Jurkat, Clone E6-1 (cell line): Measurements from ENCODE around the gene CTSD.

Experiments
- DNase-seq: peaks from one replicate; pipeline ENCODE4 v3.0.0-alpha.2; 2011; ENCODE audit warnings: low read depth, low spot score
- H3K4me3 ChIP-seq: 2 replicates; pipeline ENCODE4 v1.5.1; 2011; ENCODE audit warnings: mild to moderate bottlenecking, low read length, control low read depth, moderate library complexity

CTSD gene

DNA sequence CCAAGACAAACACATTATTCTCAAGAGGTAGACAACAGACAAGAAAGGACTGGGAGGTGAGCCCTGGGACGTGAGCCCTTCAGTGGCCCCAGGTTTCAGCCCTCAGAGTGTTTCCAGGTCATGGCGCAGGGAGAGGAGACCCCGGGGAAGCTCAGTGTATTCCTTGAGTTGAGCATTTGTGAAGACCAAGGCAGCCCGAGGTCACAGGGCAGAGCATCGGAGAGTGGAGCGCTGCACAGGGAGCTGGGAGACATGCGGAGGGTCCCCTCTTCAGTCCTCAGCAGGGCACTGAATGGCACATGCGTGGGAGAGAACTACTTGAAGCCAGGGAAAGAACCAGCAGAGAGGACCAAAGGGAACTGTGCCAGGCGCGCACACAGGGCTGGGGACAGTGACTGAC, 55.0 kb downstream of the CTSD start:
- no peak overlapping the region for H3K4me3 ChIP-seq
- DNase-seq: no peak

DNA sequence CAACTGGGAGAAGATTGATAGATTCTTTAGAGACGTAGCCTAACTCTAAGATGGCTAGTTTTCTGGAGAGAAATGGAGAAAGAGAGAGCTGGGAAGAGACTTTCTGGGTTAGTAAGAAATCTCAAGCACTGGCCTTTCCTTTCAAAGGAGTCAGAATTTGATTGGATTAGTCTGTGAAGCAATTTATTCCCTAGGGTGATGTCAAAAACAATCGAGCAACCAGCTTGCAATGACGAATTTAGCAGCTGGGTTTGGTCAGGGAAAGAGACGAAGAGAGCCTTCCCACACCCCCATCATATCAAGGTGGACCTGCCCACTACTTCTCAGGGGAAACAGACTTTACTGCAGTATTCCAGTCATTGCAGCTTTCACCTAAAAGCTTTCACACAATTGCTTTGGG, 56.0 kb downstream of the CTSD start:
- no peak for DNase-seq

DNA sequence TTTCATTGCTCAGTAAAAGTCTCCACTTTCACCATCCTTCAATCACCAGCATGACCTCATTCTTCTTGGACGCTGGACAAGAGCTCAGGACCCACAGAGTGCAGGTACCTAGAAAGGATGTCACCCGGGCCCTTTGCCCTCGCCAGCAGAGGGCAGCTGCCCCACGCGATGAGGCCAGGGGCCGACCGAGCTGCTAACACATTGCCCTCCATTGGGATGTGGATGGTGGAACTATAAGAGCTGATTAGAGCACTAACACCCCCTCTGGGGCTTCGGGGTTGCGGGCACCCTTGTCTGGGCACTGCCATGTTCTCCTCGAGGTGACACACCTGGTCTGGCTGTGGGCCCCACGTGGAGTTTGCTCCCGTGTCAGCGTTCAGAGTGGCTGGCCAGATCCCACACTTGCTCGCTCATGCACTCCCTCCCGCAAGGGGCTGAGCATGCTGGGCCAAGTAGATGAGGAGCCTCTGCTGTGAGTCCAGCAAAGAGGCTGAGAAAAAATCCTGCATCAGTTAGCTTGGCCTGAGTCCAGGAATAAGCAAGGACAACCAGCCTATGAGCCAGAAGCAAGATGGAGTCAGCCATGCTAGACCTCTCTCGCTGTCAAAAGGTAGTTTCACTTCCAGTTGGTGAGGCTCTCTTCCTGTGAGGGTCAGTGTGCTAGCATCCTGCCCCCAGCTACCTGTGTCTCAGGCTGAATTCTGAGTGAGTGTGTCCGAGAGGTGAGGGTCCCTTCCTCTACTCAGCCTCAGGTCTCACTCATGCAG, 56.9 kb downstream of the CTSD start:
- DNase-seq: no peak

More for the DNA sequence above, 56.0 kb downstream of the CTSD start:
- no peak overlapping the region for H3K4me3 ChIP-seq

DNA sequence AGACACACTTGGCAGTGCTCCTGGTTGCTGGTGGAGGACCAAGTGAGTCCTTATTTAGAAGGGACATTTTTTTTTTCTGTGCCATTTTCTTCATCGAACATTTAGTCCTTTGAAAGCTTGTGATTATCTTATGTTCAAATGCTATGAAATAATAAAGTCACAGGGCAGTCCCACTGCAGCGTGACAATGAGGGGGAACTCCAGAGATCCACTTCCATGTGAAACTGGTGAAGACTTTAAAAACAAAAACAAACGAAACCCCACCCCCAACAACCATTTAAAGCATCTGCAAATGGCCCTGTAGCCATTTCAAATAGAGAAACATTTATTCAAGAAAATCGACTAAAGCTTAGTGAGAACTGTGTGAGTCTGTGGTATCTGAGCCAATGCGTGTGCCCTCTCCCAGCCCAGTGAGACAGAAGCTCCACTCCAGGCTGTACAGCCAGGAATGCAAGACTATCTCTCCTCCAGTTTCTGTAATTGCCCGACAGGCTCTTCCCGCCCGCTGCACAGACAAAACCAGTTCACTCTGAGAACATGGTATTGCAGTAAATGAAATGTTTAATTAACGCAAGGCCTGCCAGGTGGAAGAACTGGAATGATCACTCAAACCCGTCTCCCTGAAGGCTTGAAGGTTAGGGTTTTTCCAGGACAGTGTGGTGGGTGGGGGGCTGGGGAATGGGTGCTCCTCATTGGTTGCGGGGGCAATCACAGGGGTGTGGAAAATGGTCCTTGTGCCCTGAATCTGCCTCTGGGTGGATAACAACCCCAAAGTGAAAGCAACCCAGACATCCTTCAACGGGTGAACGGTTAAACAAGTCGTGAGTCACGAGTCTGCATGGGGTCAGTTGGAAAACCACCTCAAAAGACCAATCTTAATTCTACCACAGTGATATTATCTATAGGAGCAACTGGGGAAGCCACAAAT, 58.3 kb downstream of the CTSD start:
- no peak overlapping the region for H3K4me3 ChIP-seq
- DNase-seq: no peak

More for the DNA sequence above, 56.9 kb downstream of the CTSD start:
- no peak overlapping the region for H3K4me3 ChIP-seq

DNA sequence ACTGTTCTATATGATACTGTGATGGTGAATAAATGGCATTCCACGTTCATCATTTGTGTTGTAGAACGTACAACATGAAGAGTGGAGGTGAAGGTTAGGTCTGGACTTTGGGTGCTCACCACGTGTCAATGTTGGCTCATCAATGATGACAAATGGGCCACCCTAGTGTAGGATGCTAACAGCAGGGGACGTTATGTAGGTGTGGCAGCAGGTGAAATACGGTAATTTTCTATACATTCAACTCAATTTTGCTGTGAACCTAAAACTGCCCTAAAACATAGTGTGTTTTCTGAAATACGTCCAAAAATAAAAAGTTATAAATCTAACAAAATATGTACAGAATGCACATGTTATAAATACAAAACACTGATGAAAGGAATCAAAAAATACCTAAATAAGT, 60.6 kb downstream of the CTSD start:
- DNase-seq: no peak
- no peak overlapping the region for H3K4me3 ChIP-seq
